ENCODE measurements around the gene EIF2B5.
A peak's percentile ranks its signal among the peaks of the same experiment; 100 is the strongest.

The EIF2B5 gene

GRCh38 chr3:184142199-184142598 is 7.0 kb downstream of the EIF2B5 start:
- Mint-ChIP-seq H3K27me3 (ENCODE audit: low read depth) (no peaks in the 10 kb centered on the region), H3K9me3 (no peaks in the 10 kb centered on the region), H3K4me1 (peaks cover 13% of the 10 kb centered on the region), H3K4me3 (no peak overlapping the region), H3K27ac (no peak overlapping the region), H3K36me3 (ENCODE audit: low read depth) (peaks cover 49% of the 10 kb centered on the region)
- TF ChIP-seq CTCF (IDR thresholded peaks at IDR 0.05; ENCODE audit: unreplicated experiment in 3 of 3) = no peak

- H3K9me3 Mint-ChIP-seq = no peaks in the 10 kb centered on the region
- peaks cover 8% of the 10 kb centered on the region for H3K4me1 Mint-ChIP-seq
- peaks cover 45% of the 10 kb centered on the region for H3K36me3 Mint-ChIP-seq (ENCODE audit: low read depth)
- no peak overlapping the region for H3K4me3 Mint-ChIP-seq
- no peak for TF ChIP-seq CTCF (IDR thresholded peaks at IDR 0.05; ENCODE audit: unreplicated experiment in 3 of 3)
- no peaks in the 10 kb centered on the region for H3K27me3 Mint-ChIP-seq (ENCODE audit: low read depth)
- H3K27ac Mint-ChIP-seq = no peak overlapping the region
Measured at GRCh38 chr3:184143327-184143726, 8.2 kb downstream of the EIF2B5 start.

GRCh38 chr3:184144505-184144904 is 9.3 kb downstream of the EIF2B5 start:
- Mint-ChIP-seq H3K36me3 (ENCODE audit: low read depth) (peaks cover 45% of the 10 kb centered on the region), H3K9me3 (no peaks in the 10 kb centered on the region), H3K27me3 (ENCODE audit: low read depth) (no peaks in the 10 kb centered on the region), H3K4me3 (no peak overlapping the region), H3K4me1 (peaks cover 8% of the 10 kb centered on the region), H3K27ac (peak overlapping the region in 2 of 3 experiments; percentile 49 to 78)
- no peak for TF ChIP-seq CTCF (IDR thresholded peaks at IDR 0.05; ENCODE audit: unreplicated experiment in 3 of 3)

GRCh38 chr3:184145111-184145524 is 10.0 kb downstream of the EIF2B5 start:
- peak overlapping the region; percentile 49 to 78 (median 50) for H3K27ac Mint-ChIP-seq
- peak; percentile 22 to 37 (median 34) for TF ChIP-seq CTCF (IDR thresholded peaks at IDR 0.05; ENCODE audit: unreplicated experiment in 3 of 3)
- no peaks in the 10 kb centered on the region for H3K27me3 Mint-ChIP-seq (ENCODE audit: low read depth)
- H3K4me3 Mint-ChIP-seq = no peak overlapping the region
- peaks cover 12% of the 10 kb centered on the region for H3K4me1 Mint-ChIP-seq
- no peaks in the 10 kb centered on the region for H3K9me3 Mint-ChIP-seq
- H3K36me3 Mint-ChIP-seq (ENCODE audit: low read depth) = peaks cover 42% of the 10 kb centered on the region

GRCh38 chr3:184145751-184146270 is 10.7 kb downstream of the EIF2B5 start:
- H3K4me3 Mint-ChIP-seq = no peak overlapping the region
- H3K27ac Mint-ChIP-seq = peak overlapping the region in 2 of 3 experiments; percentile 50 to 78
- no peaks in the 10 kb centered on the region for H3K9me3 Mint-ChIP-seq
- H3K36me3 Mint-ChIP-seq (ENCODE audit: low read depth) = peaks cover 35% of the 10 kb centered on the region
- H3K27me3 Mint-ChIP-seq (ENCODE audit: low read depth) = no peaks in the 10 kb centered on the region
- TF ChIP-seq CTCF (IDR thresholded peaks at IDR 0.05; ENCODE audit: unreplicated experiment in 3 of 3) = no peak
- peaks cover 12% of the 10 kb centered on the region for H3K4me1 Mint-ChIP-seq

GRCh38 chr3:184148076-184148475 is 12.9 kb downstream of the EIF2B5 start:
- TF ChIP-seq CTCF (IDR thresholded peaks at IDR 0.05; ENCODE audit: unreplicated experiment in 3 of 3) = no peak
- Mint-ChIP-seq H3K36me3 (ENCODE audit: low read depth) (peaks cover 14% of the 10 kb centered on the region), H3K4me3 (no peak overlapping the region), H3K27me3 (ENCODE audit: low read depth) (no peaks in the 10 kb centered on the region), H3K27ac (no peak overlapping the region), H3K4me1 (peaks cover 18% of the 10 kb centered on the region), H3K9me3 (no peaks in the 10 kb centered on the region)
